ENCODE measurements around the gene ZNF331. TPM values are rescaled to one million over a fixed set of nuclear protein-coding genes. Genes with fewer than 3 reads are reported as not detected.

ZNF331 gene
- total RNA-seq, 1 donor from 2014 or later: 26.6 TPM

GRCh38 chr19:53576941-53577653 lies 39.2 kb downstream of the ZNF331 start:
- DNase-seq (ENCODE audit: low spot score): no peak
- TF ChIP-seq CTCF (IDR thresholded peaks at IDR 0.05; ENCODE audit: unreplicated experiment): no peak
- no peaks in the 10 kb centered on the region for H3K4me1 Mint-ChIP-seq (ENCODE audit: unreplicated experiment)
- H3K27ac Mint-ChIP-seq (ENCODE audit: unreplicated experiment): no peak overlapping the region
- H3K9me3 Mint-ChIP-seq (ENCODE audit: unreplicated experiment): peaks cover 18% of the 10 kb centered on the region
- H3K27me3 Mint-ChIP-seq (ENCODE audit: unreplicated experiment): peaks cover 5% of the 10 kb centered on the region
- H3K36me3 Mint-ChIP-seq (ENCODE audit: low read depth, unreplicated experiment): peaks cover 51% of the 10 kb centered on the region
- peak overlapping the region; percentile 76 for H3K4me3 Mint-ChIP-seq (ENCODE audit: unreplicated experiment)

GRCh38 chr19:53577968-53578367 lies 40.0 kb downstream of the ZNF331 start:
- Mint-ChIP-seq H3K27ac (ENCODE audit: unreplicated experiment) (no peak overlapping the region), H3K4me1 (ENCODE audit: unreplicated experiment) (no peaks in the 10 kb centered on the region), H3K9me3 (ENCODE audit: unreplicated experiment) (peaks cover 18% of the 10 kb centered on the region), H3K36me3 (ENCODE audit: low read depth, unreplicated experiment) (peaks cover 50% of the 10 kb centered on the region), H3K4me3 (ENCODE audit: unreplicated experiment) (peak overlapping the region; percentile 81), H3K27me3 (ENCODE audit: unreplicated experiment) (peaks cover 5% of the 10 kb centered on the region)
- no peak for TF ChIP-seq CTCF (IDR thresholded peaks at IDR 0.05; ENCODE audit: unreplicated experiment)
- DNase-seq (ENCODE audit: low spot score): no peak

GRCh38 chr19:53579518-53579917 lies 41.6 kb downstream of the ZNF331 start:
- no peaks in the 10 kb centered on the region for H3K4me1 Mint-ChIP-seq (ENCODE audit: unreplicated experiment)
- H3K36me3 Mint-ChIP-seq (ENCODE audit: low read depth, unreplicated experiment): peaks cover 43% of the 10 kb centered on the region
- H3K27ac Mint-ChIP-seq (ENCODE audit: unreplicated experiment): no peak overlapping the region
- H3K9me3 Mint-ChIP-seq (ENCODE audit: unreplicated experiment): peaks cover 18% of the 10 kb centered on the region
- no peak overlapping the region for H3K4me3 Mint-ChIP-seq (ENCODE audit: unreplicated experiment)
- no peak for DNase-seq (ENCODE audit: low spot score)
- TF ChIP-seq CTCF (IDR thresholded peaks at IDR 0.05; ENCODE audit: unreplicated experiment): no peak
- peaks cover 5% of the 10 kb centered on the region for H3K27me3 Mint-ChIP-seq (ENCODE audit: unreplicated experiment)

GRCh38 chr19:53580871-53581835 lies 43.2 kb downstream of the ZNF331 start:
- no peaks in the 10 kb centered on the region for H3K4me1 Mint-ChIP-seq (ENCODE audit: unreplicated experiment)
- H3K36me3 Mint-ChIP-seq (ENCODE audit: low read depth, unreplicated experiment): peaks cover 34% of the 10 kb centered on the region
- peaks cover 16% of the 10 kb centered on the region for H3K9me3 Mint-ChIP-seq (ENCODE audit: unreplicated experiment)
- H3K27ac Mint-ChIP-seq (ENCODE audit: unreplicated experiment): no peak overlapping the region
- no peak overlapping the region for H3K4me3 Mint-ChIP-seq (ENCODE audit: unreplicated experiment)
- DNase-seq (ENCODE audit: low spot score): no peak
- TF ChIP-seq CTCF (IDR thresholded peaks at IDR 0.05; ENCODE audit: unreplicated experiment): no peak
- peaks cover 5% of the 10 kb centered on the region for H3K27me3 Mint-ChIP-seq (ENCODE audit: unreplicated experiment)
